HCT116 (cell line): ENCODE measurements around the gene ZNF157.

Experiments
- CTCF ChIP-seq, 3 experiments: fragments of 200-600 bp in 1 of 3; sonication (generic) in 1 of 3; IDR thresholded peaks in 2 of 3; conservative IDR thresholded peaks in 1 of 3; 2 replicates each; pipeline ENCODE4 v1.5.1; 2012 to 2017; ENCODE audit warnings: low read depth in 2 of 3, low read length in 2 of 3, antibody characterized with exemption in 1 of 3, borderline replicate concordance in 1 of 3, control low read depth in 1 of 3, mild to moderate bottlenecking in 1 of 3, mixed read lengths in 1 of 3, mixed run types in 1 of 3, moderate library complexity in 1 of 3; ENCODE audit not compliant: insufficient read depth in 1 of 3
- EZH2 ChIP-seq: fragments of 200-600 bp; sonication (generic); IDR thresholded peaks from 2 replicates; pipeline ENCODE4 v1.6.1; 2017; ENCODE audit warnings: antibody characterized with exemption, mixed run types
- EZH2phosphoT487 ChIP-seq: fragments of 200-600 bp; IDR thresholded peaks from 2 replicates; pipeline ENCODE4 v1.6.1; 2018; ENCODE audit warnings: antibody characterized with exemption, borderline replicate concordance
- FOSL1 ChIP-seq: IDR thresholded peaks from 2 replicates; pipeline ENCODE4 v1.6.1; 2012; ENCODE audit warnings: low read depth
- MAX ChIP-seq: IDR thresholded peaks from 2 replicates; pipeline ENCODE4 v1.6.1; 2012
- POLR2A ChIP-seq: IDR thresholded peaks from 2 replicates; pipeline ENCODE4 v1.7.0; 2011; ENCODE audit warnings: borderline replicate concordance; ENCODE audit not compliant: insufficient read depth, insufficient read length; ENCODE audit errors: extremely low read depth
- POLR2AphosphoS5 ChIP-seq: IDR thresholded peaks from 2 replicates; pipeline ENCODE4 v1.6.1; 2011; ENCODE audit warnings: mild to moderate bottlenecking, low read depth, low read length, moderate library complexity
- SIN3A ChIP-seq: IDR thresholded peaks from 2 replicates; pipeline ENCODE4 v1.6.1; 2012; ENCODE audit warnings: low read depth
- SRF ChIP-seq: IDR thresholded peaks from 2 replicates; pipeline ENCODE4 v1.6.1; 2012; ENCODE audit warnings: low read depth
- YY1 ChIP-seq: IDR thresholded peaks from 2 replicates; pipeline ENCODE4 v1.6.1; 2011; ENCODE audit warnings: low read length, low read depth, moderate library complexity, mild to moderate bottlenecking; ENCODE audit not compliant: insufficient replicate concordance; ENCODE audit errors: extremely low read depth
- ZFX ChIP-seq: fragments of 450-650 bp; IDR thresholded peaks from 2 replicates; pipeline ENCODE4 v1.6.1; 2017
- ZNF274 ChIP-seq: fragments of 200-500 bp; sonication (Bioruptor generic); IDR thresholded peaks from 2 replicates; pipeline ENCODE4 v1.6.1; 2014; ENCODE audit warnings: mild to moderate bottlenecking, low read depth, low read length, inconsistent platforms
- TF ChIP-seq, protein P1 (sequence below): IDR thresholded peaks from 2 replicates; pipeline ENCODE4 v1.6.1; 2012; ENCODE audit warnings: low read depth

GRCh38 chrX:47360423-47361179 lies 9.8 kb upstream of the ZNF157 start:
- TF ChIP-seq MAX = no peak
- no peak for TF ChIP-seq CTCF (IDR thresholded peaks at IDR 0.05 in 2 of 3, conservative IDR thresholded peaks at IDR 0.05 in 1 of 3; ENCODE audit: borderline replicate concordance in 1 of 3, insufficient read depth in 1 of 3, low read depth in 2 of 3, low read length in 2 of 3)
- TF ChIP-seq SRF = no peak
- no peak for TF ChIP-seq POLR2AphosphoS5
- TF ChIP-seq POLR2A = no peak
- TF ChIP-seq EZH2phosphoT487 = no peak
- TF ChIP-seq EZH2 = no peak
- no peak for TF ChIP-seq YY1
- no peak for TF ChIP-seq FOSL1
- TF ChIP-seq, protein P1, sequence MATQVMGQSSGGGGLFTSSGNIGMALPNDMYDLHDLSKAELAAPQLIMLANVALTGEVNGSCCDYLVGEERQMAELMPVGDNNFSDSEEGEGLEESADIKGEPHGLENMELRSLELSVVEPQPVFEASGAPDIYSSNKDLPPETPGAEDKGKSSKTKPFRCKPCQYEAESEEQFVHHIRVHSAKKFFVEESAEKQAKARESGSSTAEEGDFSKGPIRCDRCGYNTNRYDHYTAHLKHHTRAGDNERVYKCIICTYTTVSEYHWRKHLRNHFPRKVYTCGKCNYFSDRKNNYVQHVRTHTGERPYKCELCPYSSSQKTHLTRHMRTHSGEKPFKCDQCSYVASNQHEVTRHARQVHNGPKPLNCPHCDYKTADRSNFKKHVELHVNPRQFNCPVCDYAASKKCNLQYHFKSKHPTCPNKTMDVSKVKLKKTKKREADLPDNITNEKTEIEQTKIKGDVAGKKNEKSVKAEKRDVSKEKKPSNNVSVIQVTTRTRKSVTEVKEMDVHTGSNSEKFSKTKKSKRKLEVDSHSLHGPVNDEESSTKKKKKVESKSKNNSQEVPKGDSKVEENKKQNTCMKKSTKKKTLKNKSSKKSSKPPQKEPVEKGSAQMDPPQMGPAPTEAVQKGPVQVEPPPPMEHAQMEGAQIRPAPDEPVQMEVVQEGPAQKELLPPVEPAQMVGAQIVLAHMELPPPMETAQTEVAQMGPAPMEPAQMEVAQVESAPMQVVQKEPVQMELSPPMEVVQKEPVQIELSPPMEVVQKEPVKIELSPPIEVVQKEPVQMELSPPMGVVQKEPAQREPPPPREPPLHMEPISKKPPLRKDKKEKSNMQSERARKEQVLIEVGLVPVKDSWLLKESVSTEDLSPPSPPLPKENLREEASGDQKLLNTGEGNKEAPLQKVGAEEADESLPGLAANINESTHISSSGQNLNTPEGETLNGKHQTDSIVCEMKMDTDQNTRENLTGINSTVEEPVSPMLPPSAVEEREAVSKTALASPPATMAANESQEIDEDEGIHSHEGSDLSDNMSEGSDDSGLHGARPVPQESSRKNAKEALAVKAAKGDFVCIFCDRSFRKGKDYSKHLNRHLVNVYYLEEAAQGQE = no peak
- TF ChIP-seq ZNF274 = no peak
- no peak for TF ChIP-seq SIN3A
- TF ChIP-seq ZFX = no peak
